Measurements from ENCODE around the gene KCNIP3. TPM values are rescaled to one million over a fixed set of nuclear protein-coding genes. Genes with fewer than 3 reads are reported as not detected.
A peak's percentile ranks its signal among the peaks of the same experiment; 100 is the strongest.

The KCNIP3 gene
- total and polyA plus RNA-seq, 10 donors, result 0.59 to 5.2 (median 3.0) TPM

GRCh38 chr2:95337829-95338228, 40.7 kb downstream of the KCNIP3 start:
- Histone ChIP-seq H3K9me3 (no peaks in the 10 kb centered on the region), H3K4me3 (no peak overlapping the region), H3K27ac (no peak overlapping the region), H3K4me1 (no peaks in the 10 kb centered on the region), H3K27me3 (replicated peaks in 1 of 7) (peaks cover 0 to 35% (median 0%) of the 10 kb centered on the region in 7 donors), H3K36me3 (no peaks in the 10 kb centered on the region)
- DNase-seq, result peak; percentile 51
- WGBS, 5 donors, result 69 to 80% (median 74%) methylated on average over 7 of the region's 7 CpGs
- intact Hi-C loops (cut with DNase I; ENCODE audit: low total_unique reads), result no loop called here
- no peak for TF ChIP-seq POLR2A (IDR thresholded peaks at IDR 0.05)
- TF ChIP-seq CTCF (IDR thresholded peaks at IDR 0.05 in 8 of 11, conservative IDR thresholded peaks at IDR 0.05 in 3 of 11), result no peak
- no peak for TF ChIP-seq POLR2AphosphoS5 (IDR thresholded peaks at IDR 0.05)

DNA sequence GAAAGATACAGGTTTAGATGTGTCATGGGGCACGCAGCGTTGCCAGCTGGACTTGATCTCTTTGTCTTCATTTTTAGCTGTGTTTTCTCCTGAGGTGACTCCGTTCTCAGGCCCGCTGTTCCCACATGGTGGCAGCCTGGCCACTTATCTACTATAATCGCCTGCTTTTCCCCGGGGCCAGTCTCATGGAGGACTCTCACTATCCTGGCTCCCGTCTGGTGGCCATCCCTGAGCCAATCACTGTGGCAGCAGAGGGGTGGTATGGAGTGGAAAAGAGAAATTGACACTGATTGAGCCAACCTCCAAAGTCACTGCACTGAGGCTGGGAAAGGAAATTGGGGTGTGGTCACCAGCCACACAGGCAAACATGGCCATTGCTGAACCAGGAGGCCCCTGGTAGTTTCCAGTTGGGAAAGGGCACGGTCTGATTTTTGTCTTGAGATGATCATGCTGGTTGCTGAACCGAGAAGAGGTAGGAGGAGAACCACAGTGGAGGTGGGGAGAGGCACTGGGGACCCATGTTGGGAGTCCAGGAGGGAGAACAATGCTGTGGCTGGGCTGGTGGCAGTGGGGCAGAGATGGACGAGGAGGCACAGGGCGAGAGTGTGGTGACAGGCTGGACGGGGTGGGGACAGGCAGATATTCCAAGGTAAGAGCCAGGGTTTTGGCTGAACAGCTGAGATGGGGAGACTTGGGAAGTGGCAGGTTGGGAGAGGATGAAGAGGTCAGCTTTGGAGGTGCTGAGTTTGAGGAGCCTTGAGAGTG, 45.6 kb downstream of the KCNIP3 start:
- Histone ChIP-seq H3K36me3 (no peaks in the 10 kb centered on the region), H3K4me1 (peaks cover 11 to 26% (median 23%) of the 10 kb centered on the region in 6 donors), H3K4me3 (no peak overlapping the region), H3K9me3 (no peaks in the 10 kb centered on the region), H3K27me3 (replicated peaks in 1 of 7) (peaks cover 0 to 81% (median 23%) of the 10 kb centered on the region in 7 donors), H3K27ac (no peak overlapping the region)
- 76 to 91% (median 84%) methylated on average over 12 of the region's 12 CpGs for WGBS, 5 donors
- intact Hi-C loops (cut with DNase I; ENCODE audit: low total_unique reads), result no loop called here
- DNase-seq, result peak; percentile 51
- TF ChIP-seq CTCF (IDR thresholded peaks at IDR 0.05 in 8 of 11, conservative IDR thresholded peaks at IDR 0.05 in 3 of 11), result no peak
- no peak for TF ChIP-seq POLR2AphosphoS5 (IDR thresholded peaks at IDR 0.05)
- no peak for TF ChIP-seq POLR2A (IDR thresholded peaks at IDR 0.05)

DNA sequence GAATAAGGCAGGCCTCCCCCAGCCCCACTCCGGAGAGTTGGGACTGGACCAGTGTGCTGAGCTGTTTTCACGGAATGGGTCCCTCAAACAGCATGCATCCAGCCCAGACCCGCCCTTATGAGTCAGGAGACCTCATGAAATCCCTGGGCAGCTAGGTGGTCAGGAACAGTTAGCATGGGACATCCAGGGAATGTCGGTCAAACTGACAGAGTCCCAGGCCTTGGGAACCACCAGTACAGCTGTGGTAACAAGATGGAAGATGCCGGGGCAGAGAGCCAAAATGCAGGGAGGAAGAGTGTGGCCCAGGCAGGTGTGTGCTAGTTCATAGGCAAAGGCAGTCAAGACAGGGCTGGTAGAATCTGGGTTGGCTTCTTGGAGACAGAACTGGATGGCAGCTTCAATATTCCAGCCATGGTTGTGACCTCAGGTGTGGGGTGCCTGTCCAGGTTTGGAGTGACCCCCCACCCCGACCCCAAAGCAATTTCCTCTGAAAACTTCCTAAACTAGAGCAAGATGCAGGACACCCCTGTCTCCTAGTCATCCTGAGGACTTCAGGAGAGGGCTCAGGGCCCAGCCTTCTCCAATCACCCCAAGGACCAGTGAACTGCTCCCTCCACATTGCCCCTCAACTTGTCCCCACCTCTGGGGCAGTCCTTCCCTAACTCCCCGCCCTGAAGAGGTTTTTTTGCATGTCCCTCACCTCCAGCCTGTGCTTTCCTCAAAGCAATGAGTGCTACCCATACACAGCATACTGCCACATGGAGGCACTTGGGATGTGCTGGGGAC, 46.5 kb downstream of the KCNIP3 start:
- peaks cover 11 to 28% (median 23%) of the 10 kb centered on the region in 6 donors for H3K4me1 ChIP-seq
- 80 to 92% (median 86%) methylated on average over 6 to 7 of the region's 7 CpGs for WGBS, 5 donors
- no peaks in the 10 kb centered on the region for H3K9me3 ChIP-seq
- H3K4me3 ChIP-seq, result no peak overlapping the region
- no peak overlapping the region for H3K27ac ChIP-seq
- peaks cover 0 to 86% (median 24%) of the 10 kb centered on the region in 7 donors for H3K27me3 ChIP-seq (replicated peaks in 1 of 7)
- H3K36me3 ChIP-seq, result no peaks in the 10 kb centered on the region
- TF ChIP-seq CTCF (IDR thresholded peaks at IDR 0.05 in 8 of 11, conservative IDR thresholded peaks at IDR 0.05 in 3 of 11) (no peak), POLR2AphosphoS5 (IDR thresholded peaks at IDR 0.05) (no peak), POLR2A (IDR thresholded peaks at IDR 0.05) (no peak)
- intact Hi-C loops (cut with DNase I; ENCODE audit: low total_unique reads), result no loop called here
- peak; percentile 25 for DNase-seq

GRCh38 chr2:95344215-95344583, 47.1 kb downstream of the KCNIP3 start:
- Histone ChIP-seq H3K27me3 (replicated peaks in 1 of 7) (peaks cover 0 to 89% (median 24%) of the 10 kb centered on the region in 7 donors), H3K4me1 (peaks cover 11 to 28% (median 23%) of the 10 kb centered on the region in 6 donors), H3K27ac (no peak overlapping the region), H3K4me3 (no peak overlapping the region), H3K36me3 (no peaks in the 10 kb centered on the region), H3K9me3 (no peaks in the 10 kb centered on the region)
- DNase-seq, result peak; percentile 67
- intact Hi-C loops (cut with DNase I; ENCODE audit: low total_unique reads), result no loop called here
- TF ChIP-seq POLR2AphosphoS5 (IDR thresholded peaks at IDR 0.05), result no peak
- no peak for TF ChIP-seq CTCF (IDR thresholded peaks at IDR 0.05 in 8 of 11, conservative IDR thresholded peaks at IDR 0.05 in 3 of 11)
- TF ChIP-seq POLR2A (IDR thresholded peaks at IDR 0.05), result no peak
- 81 to 90% (median 86%) methylated on average over 8 to 12 of the region's 12 CpGs for WGBS, 5 donors
